ENCODE data around the gene ZNF69. TPM values are rescaled to one million over a fixed set of nuclear protein-coding genes. Genes with fewer than 3 reads are reported as not detected.

ZNF69 gene
- total and polyA plus RNA-seq, 2 donors (not counting 3 experiments of a cell fraction or from before 2014, with no cell fraction given), result 1.9 to 5.6 TPM

- BruUV-seq (replicated peaks), result no TSS peak
- Histone ChIP-seq H3K36me3 (ENCODE audit: control insufficient read depth in 2 of 2, extremely low read depth in 1 of 2, insufficient read depth in 2 of 2, low read length in 2 of 2) (no peaks in the 10 kb centered on the region), H3K27ac (ENCODE audit: insufficient read depth, low read depth, low read length) (no peak overlapping the region), H3K4me2 (ENCODE audit: insufficient read depth, low read length) (no peak overlapping the region), H4K20me1 (replicated peaks; ENCODE audit: control insufficient read depth, extremely low read depth, insufficient read depth, low read length) (no peaks in the 10 kb centered on the region), H3K9ac (replicated peaks; ENCODE audit: extremely low read depth, insufficient read depth, low read length) (no peak overlapping the region), H3K4me1 (ENCODE audit: control insufficient read depth, extremely low read depth, insufficient read depth, low read length) (peaks cover 15% of the 10 kb centered on the region), H3K4me3 (replicated peaks in 1 of 3; ENCODE audit: insufficient read depth in 1 of 3, low read depth in 1 of 3, low read length in 3 of 3) (no peak overlapping the region), H2AFZ (ENCODE audit: low read depth, low read length) (no peak overlapping the region), H3K79me2 (ENCODE audit: control insufficient read depth, insufficient read depth, low read length) (peaks cover 2% of the 10 kb centered on the region), H3K9me1 (replicated peaks; ENCODE audit: control insufficient read depth, extremely low read depth, insufficient read depth, low read length) (no peaks in the 10 kb centered on the region), H3K9me3 (replicated peaks; ENCODE audit: control insufficient read depth, insufficient read depth, low read length) (no peaks in the 10 kb centered on the region), H3K27me3 (ENCODE audit: control insufficient read depth in 2 of 2, insufficient read depth in 2 of 2, low read length in 2 of 2) (no peaks in the 10 kb centered on the region)
- FAIRE-seq (no peak), DNase-seq (ENCODE audit: low read depth, low spot score) (no peak)
- dilution Hi-C loops (cut with MboI; ENCODE audit: extremely low pct_ligation_motif_present, low sequenced_read_pairs) (no loop called here), intact Hi-C loops (cut with micrococcal nuclease) (loop anchor here (5.0 kb wide), 1 partner anchor 130 kb away; the partner anchor contains the start of gene ZNF491)
- TF ChIP-seq CTCF (IDR thresholded peaks at IDR 0.05; ENCODE audit: extremely low read depth in 1 of 2, insufficient read depth in 1 of 2, low read depth in 1 of 2, low read length in 2 of 2) (no peak), POLR2A (IDR thresholded peaks at IDR 0.05; ENCODE audit: low read depth, low read length) (no peak), EZH2 (IDR thresholded peaks at IDR 0.05; ENCODE audit: borderline replicate concordance, low read depth, low read length, severe bottlenecking) (no peak)
- ChIA-PET POLR2A (no interaction called here), CTCF (no interaction called here)
These were observed 39.6 kb downstream of the ZNF69 start for GRCh38 chr19:11927227-11927626.

GRCh38 chr19:11931051-11931450 lies 43.5 kb downstream of the ZNF69 start:
- TF ChIP-seq POLR2AphosphoS5 (IDR thresholded peaks at IDR 0.05; ENCODE audit: insufficient read depth, low read depth, low read length) (no peak), FOS (IDR thresholded peaks at IDR 0.05; ENCODE audit: borderline replicate concordance, insufficient read depth, low read length) (no peak), MYC (IDR thresholded peaks at IDR 0.05; ENCODE audit: low read depth, low read length) (no peak), GATA2 (IDR thresholded peaks at IDR 0.05; ENCODE audit: insufficient read depth, insufficient read length, low read depth, low read length) (no peak), CTCF (IDR thresholded peaks at IDR 0.05; ENCODE audit: extremely low read depth in 1 of 2, insufficient read depth in 1 of 2, low read depth in 1 of 2, low read length in 2 of 2) (no peak), JUN (IDR thresholded peaks at IDR 0.05; ENCODE audit: borderline replicate concordance, insufficient read depth, insufficient read length, low read depth) (no peak), EZH2 (IDR thresholded peaks at IDR 0.05; ENCODE audit: borderline replicate concordance, low read depth, low read length, severe bottlenecking) (no peak), POLR2A (IDR thresholded peaks at IDR 0.05; ENCODE audit: low read depth, low read length) (no peak)
- TF ChIP-seq, protein P1, sequence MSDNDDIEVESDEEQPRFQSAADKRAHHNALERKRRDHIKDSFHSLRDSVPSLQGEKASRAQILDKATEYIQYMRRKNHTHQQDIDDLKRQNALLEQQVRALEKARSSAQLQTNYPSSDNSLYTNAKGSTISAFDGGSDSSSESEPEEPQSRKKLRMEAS (IDR thresholded peaks at IDR 0.05; ENCODE audit: insufficient read depth, insufficient read length), result no peak
- Histone ChIP-seq H3K79me2 (ENCODE audit: control insufficient read depth, insufficient read depth, low read length) (peaks cover 6% of the 10 kb centered on the region), H3K4me1 (ENCODE audit: control insufficient read depth, extremely low read depth, insufficient read depth, low read length) (peaks cover 2% of the 10 kb centered on the region), H3K9ac (replicated peaks; ENCODE audit: extremely low read depth, insufficient read depth, low read length) (no peak overlapping the region), H3K4me2 (ENCODE audit: insufficient read depth, low read length) (no peak overlapping the region), H3K4me3 (replicated peaks in 1 of 3; ENCODE audit: insufficient read depth in 1 of 3, low read depth in 1 of 3, low read length in 3 of 3) (no peak overlapping the region), H2AFZ (ENCODE audit: low read depth, low read length) (no peak overlapping the region), H4K20me1 (replicated peaks; ENCODE audit: control insufficient read depth, extremely low read depth, insufficient read depth, low read length) (no peaks in the 10 kb centered on the region), H3K27me3 (ENCODE audit: control insufficient read depth in 2 of 2, insufficient read depth in 2 of 2, low read length in 2 of 2) (no peaks in the 10 kb centered on the region), H3K9me3 (replicated peaks; ENCODE audit: control insufficient read depth, insufficient read depth, low read length) (no peaks in the 10 kb centered on the region), H3K9me1 (replicated peaks; ENCODE audit: control insufficient read depth, extremely low read depth, insufficient read depth, low read length) (no peaks in the 10 kb centered on the region), H3K27ac (ENCODE audit: insufficient read depth, low read depth, low read length) (no peak overlapping the region), H3K36me3 (ENCODE audit: control insufficient read depth in 2 of 2, extremely low read depth in 1 of 2, insufficient read depth in 2 of 2, low read length in 2 of 2) (no peaks in the 10 kb centered on the region)
- intact Hi-C loops (cut with micrococcal nuclease) (no loop called here), dilution Hi-C loops (cut with MboI; ENCODE audit: extremely low pct_ligation_motif_present, low sequenced_read_pairs) (no loop called here)
- CTCF ChIA-PET, result no interaction called here
- BruUV-seq (replicated peaks), result no TSS peak
- FAIRE-seq (no peak), DNase-seq (ENCODE audit: low read depth, low spot score) (no peak)
- POLR2A ChIA-PET, result no interaction called here
